Kidney (tissue), 14 donors: Measurements from ENCODE around the gene FKBP6. TPM values are rescaled to one million over a fixed set of nuclear protein-coding genes. Genes with fewer than 3 reads are reported as not detected.
"Not testable (repeated sequence)": the region's sequence is repeated elsewhere in the genome, so short reads cannot be mapped to it uniquely, and the experiment has no call there.

Source experiments
- DNase-seq, 5 donors: peaks; one replicate each; pipeline ENCODE4 v3.0.0-alpha.2; 2013 to 2020
- FAIRE-seq: peaks from 2 replicates; lab custom pipeline; 2012; peaks lifted over from hg19 to GRCh38; lab: Jason Lieb, UNC
- H3K27ac ChIP-seq, 2 donors: one replicate each; pipeline ENCODE4 v1.7.0; 2013; ENCODE audit warnings: low read depth in 2 of 2, low read length in 2 of 2, inconsistent platforms in 1 of 2
- H3K27me3 ChIP-seq: one replicate; pipeline ENCODE4 v1.7.1; 2013; ENCODE audit warnings: low read length, inconsistent platforms; ENCODE audit not compliant: control insufficient read depth, insufficient read depth
- H3K36me3 ChIP-seq, 3 donors: one replicate each; pipeline versions ENCODE4 v1.7.0 to v1.7.1; 2013; ENCODE audit warnings: low read length in 3 of 3, control low read depth in 1 of 3, inconsistent platforms in 1 of 3; ENCODE audit not compliant: insufficient read depth in 3 of 3, control insufficient read depth in 2 of 3
- H3K4me1 ChIP-seq, 3 donors: one replicate each; pipeline versions ENCODE4 v1.7.0 to v1.7.1; 2013; ENCODE audit warnings: low read length in 3 of 3, inconsistent platforms in 1 of 3, low read depth in 1 of 3; ENCODE audit not compliant: control insufficient read depth in 2 of 3, insufficient read depth in 2 of 3
- H3K4me3 ChIP-seq, 3 donors: one replicate each; pipeline versions ENCODE4 v1.7.0 to v1.8.1; 2013; ENCODE audit warnings: low read length in 3 of 3, control low read depth in 1 of 3, inconsistent platforms in 1 of 3
- H3K9ac ChIP-seq, 3 donors: one replicate each; pipeline versions ENCODE4 v1.7.0 to v1.7.1; 2013; ENCODE audit warnings: low read length in 3 of 3, control low read depth in 1 of 3, inconsistent platforms in 1 of 3
- H3K9me3 ChIP-seq, 3 donors: one replicate each; pipeline versions ENCODE4 v1.7.0 to v1.7.1; 2013; ENCODE audit warnings: low read length in 3 of 3, control low read depth in 1 of 3, inconsistent platforms in 1 of 3; ENCODE audit not compliant: control insufficient read depth in 2 of 3, insufficient read depth in 1 of 3
- CTCF ChIP-seq: IDR thresholded peaks from 3 replicates; pipeline ENCODE4 v1.5.1; 2012; ENCODE audit warnings: mild to moderate bottlenecking, moderate library complexity, borderline replicate concordance; ENCODE audit not compliant: insufficient read depth; ENCODE audit errors: extremely low read depth
- intact Hi-C: fragments of 100-400 bp; cut with DNase I; formaldehyde crosslinking; loops from one replicate; pipeline ENCODE4 v1.11.1; 2022
- polyA plus RNA-seq: library from polyadenylated mRNA; stranded (reverse); fragments of 350-450 nt; fragmentation: Illumina TruSeq; extraction: RNeasy Lipid Tissue Mini Kit (QIAGEN cat#74804); gene quantifications from one replicate; pipeline ENCODE4 v1.2.3, GENCODE V29; 2014; ENCODE audit warnings: low read depth, low replicate concordance; ENCODE audit not compliant: insufficient read depth
- total RNA-seq: library from RNA; stranded (reverse); fragmentation: NEBNext Ultra II Directional; extraction: Animal tissue kit (Norgen Biotek cat#: 25700); gene quantifications from one replicate; pipeline ENCODE4 v1.2.1, GENCODE V29; 2021
- donor health status: control.
- donor health status: control.
- donor health status: control.
- donor health status: control.
- donor health status: control.
- donor health status: DM: yes; HTN: yes; CAD: no.
- donor health status: Normal renal cell carcinoma (clear cell type).

The FKBP6 gene
- total and polyA plus RNA-seq, 2 donors from 2014 or later, result 0.13 TPM; not detected in 1

GRCh38 chr7:73308074-73308664 is 19.8 kb upstream of the FKBP6 start:
- Histone ChIP-seq H3K27me3 (no peaks in the 10 kb centered on the region), H3K9me3 (no peaks in the 10 kb centered on the region), H3K27ac (no peak overlapping the region), H3K4me3 (peak overlapping the region; percentile 71 to 74 (median 73)), H3K4me1 (peaks cover 0 to 5% (median 0%) of the 10 kb centered on the region in 3 donors), H3K36me3 (peaks cover 0 to 2% (median 0%) of the 10 kb centered on the region in 3 donors), H3K9ac (peak overlapping the region in 1 of 3 donors; percentile 20)
- DNase-seq, result peak in 1 of 5 donors; percentile 58
- no peak for FAIRE-seq
- TF ChIP-seq CTCF, result no peak
- intact Hi-C loops, result no loop called here

GRCh38 chr7:73308665-73309214 is 19.2 kb upstream of the FKBP6 start, which contains the start of gene NSUN5:
TSS of gene NSUN5 (minus strand) at chr7:73308826. CDS start at chr7:73308790, 36 bp downstream.
- Histone ChIP-seq H3K4me1 (peaks cover 0 to 5% (median 0%) of the 10 kb centered on the region in 3 donors), H3K27me3 (no peaks in the 10 kb centered on the region), H3K9me3 (no peaks in the 10 kb centered on the region), H3K36me3 (peaks cover 0 to 2% (median 0%) of the 10 kb centered on the region in 3 donors), H3K4me3 (peak within 1 kb of the TSS; percentile 71 to 74 (median 73)), H3K9ac (peak within 1 kb of the TSS in 1 of 3 donors; percentile 47), H3K27ac (no peak within 1 kb of the TSS)
- intact Hi-C loops, result no loop called here
- TF ChIP-seq CTCF, result no peak
- FAIRE-seq (no peak), DNase-seq (peak; percentile 80 to 96 (median 91))

- H3K9ac ChIP-seq, FAIRE-seq, DNase-seq: not testable (repeated sequence)
Measured at GRCh38 chr7:73311421-73311820, 16.5 kb upstream of the FKBP6 start.

DNA sequence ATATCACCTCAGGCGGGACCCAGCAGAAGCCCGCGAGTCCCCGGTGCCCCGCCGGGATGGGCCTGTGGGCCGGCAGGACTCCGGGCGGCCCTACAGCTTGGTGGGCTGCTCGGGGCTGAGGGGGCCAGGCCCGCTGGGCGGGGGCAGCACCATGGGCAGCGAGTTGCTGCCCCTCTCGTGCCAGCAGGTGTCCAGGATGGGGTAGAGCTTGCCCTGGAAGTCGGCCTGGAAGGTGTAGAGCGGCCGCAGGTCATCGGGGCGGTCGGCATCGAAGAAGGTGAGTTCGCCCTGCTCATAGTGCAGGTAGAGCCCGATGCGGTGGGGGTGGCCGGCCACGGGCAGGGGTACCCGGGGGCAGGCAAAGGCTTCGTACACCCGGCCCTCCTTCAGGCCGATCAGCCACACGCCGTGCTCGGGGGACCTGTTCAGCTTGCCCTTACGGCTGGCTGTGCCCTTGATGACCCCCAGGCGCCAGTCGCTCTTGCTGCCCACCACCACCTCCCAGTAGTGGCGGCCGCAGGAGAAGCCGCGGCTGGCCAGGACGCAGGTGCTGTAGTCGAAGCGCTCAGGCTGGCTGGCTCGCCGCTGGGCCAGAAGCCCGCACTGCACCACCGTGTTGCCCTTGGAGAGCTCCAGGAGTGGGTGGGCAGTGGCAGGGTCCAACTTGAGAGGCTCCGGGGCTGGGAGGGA is 15.0 kb upstream of the FKBP6 start:
- Histone ChIP-seq H3K9me3 (no peaks in the 10 kb centered on the region), H3K36me3 (no peaks in the 10 kb centered on the region), H3K4me1 (peaks cover 0 to under 1% (median 0%) of the 10 kb centered on the region in 3 donors), H3K27me3 (no peaks in the 10 kb centered on the region), H3K4me3 (no peak overlapping the region), H3K27ac (no peak overlapping the region), H3K9ac (no peak overlapping the region)
- FAIRE-seq (no peak), DNase-seq (no peak)
- intact Hi-C loops, result no loop called here
- no peak for TF ChIP-seq CTCF

More at GRCh38 chr7:73311421-73311820, 16.5 kb upstream of the FKBP6 start:
- H3K9me3 ChIP-seq, H3K27ac ChIP-seq, H3K36me3 ChIP-seq, intact Hi-C loops, H3K4me1 ChIP-seq, H3K4me3 ChIP-seq, H3K27me3 ChIP-seq: not testable (repeated sequence)
